Activated CD4-positive, alpha-beta T cell treated with anti-CD3 and anti-CD28 coated beads, Interleukin-2, amount 50 U/mL, for 24 hours (primary cell): ENCODE data around the gene GPC2.
A peak's percentile ranks its signal among the peaks of the same experiment; 100 is the strongest.

Experiments
- DNase-seq, 2 donors: peaks; one replicate each; pipeline ENCODE4 v3.0.0-alpha.2; 2020; ENCODE audit warnings: low read depth in 1 of 2, low spot score in 1 of 2

GPC2 gene

DNA sequence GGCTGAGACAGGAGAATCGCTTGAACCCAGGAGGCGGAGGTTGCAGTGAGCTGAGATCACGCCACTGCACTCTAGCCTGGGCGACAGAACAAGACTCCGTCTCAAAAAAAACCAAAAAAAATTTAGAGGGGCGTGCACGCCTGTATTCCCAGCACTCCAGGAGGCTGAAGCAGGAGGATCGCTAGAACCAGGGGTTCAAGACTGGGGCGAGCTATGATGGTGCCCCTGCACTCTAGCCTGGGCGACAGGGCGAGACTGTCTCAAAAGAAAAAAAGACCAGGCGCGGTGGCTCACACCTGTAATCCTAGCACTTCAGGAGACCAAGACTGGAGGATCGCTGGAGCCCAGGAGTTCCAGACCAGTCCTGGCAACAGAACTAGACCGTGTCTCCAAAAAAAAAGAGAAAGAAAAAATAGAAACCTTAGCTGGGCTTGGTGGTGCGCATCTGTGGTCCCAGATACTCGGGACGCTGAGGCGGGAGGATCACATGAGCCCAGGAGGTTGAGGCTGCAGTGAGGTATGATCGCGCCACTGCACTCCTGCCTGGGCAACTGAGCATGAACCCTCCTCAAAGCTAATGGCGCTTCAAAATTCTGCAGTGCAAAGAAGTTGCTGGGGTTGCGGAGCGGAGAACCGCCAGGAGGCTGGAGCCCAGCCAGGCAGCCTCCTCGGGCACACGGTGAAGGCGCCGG lies 50.8 kb downstream of the GPC2 start:
- DNase-seq, result no peak

DNA sequence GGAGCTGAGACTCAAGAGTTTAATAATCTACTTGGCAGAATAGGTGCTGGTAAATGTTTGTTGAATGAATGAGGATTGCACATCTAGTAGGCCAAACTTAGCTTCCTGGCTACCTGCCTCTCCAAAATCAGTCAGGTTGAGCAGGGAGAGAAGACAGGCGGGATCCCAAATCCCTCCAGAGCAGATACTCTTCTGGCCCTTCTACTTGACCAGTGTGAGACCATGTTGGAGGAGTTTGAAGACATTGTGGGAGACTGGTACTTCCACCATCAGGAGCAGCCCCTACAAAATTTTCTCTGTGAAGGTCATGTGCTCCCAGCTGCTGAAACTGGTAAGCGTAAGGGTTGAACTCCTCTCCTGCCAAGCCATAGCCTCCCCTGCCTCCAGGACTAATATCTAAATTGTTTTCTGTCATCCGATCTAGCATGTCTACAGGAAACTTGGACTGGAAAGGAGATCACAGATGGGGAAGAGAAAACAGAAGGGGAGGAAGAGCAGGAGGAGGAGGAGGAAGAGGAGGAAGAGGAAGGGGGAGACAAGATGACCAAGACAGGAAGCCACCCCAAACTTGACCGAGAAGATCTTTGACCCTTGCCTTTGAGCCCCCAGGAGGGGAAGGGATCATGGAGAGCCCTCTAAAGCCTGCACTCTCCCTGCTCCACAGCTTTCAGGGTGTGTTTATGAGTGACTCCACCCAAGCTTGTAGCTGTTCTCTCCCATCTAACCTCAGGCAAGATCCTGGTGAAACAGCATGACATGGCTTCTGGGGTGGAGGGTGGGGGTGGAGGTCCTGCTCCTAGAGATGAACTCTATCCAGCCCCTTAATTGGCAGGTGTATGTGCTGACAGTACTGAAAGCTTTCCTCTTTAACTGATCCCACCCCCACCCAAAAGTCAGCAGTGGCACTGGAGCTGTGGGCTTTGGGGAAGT lies 52.6 kb downstream of the GPC2 start:
- no peak for DNase-seq

GRCh38 chr7:100122568-100122967 lies 54.6 kb downstream of the GPC2 start:
- no peak for DNase-seq

GRCh38 chr7:100122067-100122466 lies 55.1 kb downstream of the GPC2 start:
- DNase-seq, result no peak

DNA sequence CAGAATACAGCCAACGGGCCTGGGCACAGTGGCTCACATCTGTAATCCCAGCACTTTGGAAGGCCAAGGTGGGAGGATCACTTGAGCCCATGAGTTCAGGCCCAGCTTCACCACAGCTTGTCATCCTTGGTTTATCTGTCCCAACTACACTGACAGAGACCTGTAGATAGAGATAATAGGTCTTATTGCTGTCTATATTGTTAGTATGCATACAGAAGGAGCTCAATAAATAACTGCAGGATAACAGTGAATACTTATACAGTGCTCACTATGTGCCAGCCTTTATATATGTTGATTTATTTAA lies 56.5 kb downstream of the GPC2 start:
- no peak for DNase-seq

DNA sequence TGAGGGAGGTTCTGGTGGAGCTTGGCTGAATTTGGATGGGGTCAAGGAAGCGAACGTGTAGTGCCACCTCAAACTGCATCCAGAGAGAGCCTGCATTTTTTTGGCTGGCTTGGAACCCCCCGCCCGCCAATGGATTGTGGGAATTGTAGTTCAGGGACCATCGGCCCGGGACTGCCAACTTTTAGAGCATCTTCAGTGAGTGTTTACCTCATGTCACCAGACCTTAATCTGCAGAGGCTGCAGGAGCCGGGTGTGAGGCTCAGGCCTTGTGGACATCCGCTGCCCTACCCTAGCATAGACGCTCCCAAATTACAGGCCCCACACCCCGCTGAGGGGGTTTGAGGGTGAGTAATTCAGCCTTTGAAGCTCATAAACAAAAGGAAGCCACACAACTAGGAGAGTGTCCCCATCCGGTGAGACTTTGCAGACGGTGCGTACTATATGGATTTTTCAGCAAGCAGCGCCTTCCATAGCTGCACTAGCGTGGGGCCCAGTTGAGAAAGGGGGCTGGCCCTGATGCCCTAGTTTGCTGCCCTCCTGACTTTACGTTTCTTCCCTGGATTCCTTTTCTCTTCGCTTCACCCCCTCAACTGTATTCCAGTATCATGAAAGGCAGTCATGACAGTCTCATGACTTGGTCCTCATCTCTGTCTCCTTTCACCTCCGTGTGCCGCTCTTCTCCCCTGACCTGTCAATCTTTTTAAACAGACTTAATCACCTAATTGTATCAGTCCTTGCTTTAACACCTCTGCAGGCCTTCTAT lies 57.0 kb downstream of the GPC2 start:
- DNase-seq, result peak in 1 of 2 donors; percentile 58
